NK-92 (cell line): ENCODE measurements around the gene NUP98.
"Not testable (repeated sequence)": the region's sequence is repeated elsewhere in the genome, so short reads cannot be mapped to it uniquely, and the experiment has no call there.

Experiments
- DNase-seq: peaks from one replicate; lab custom pipeline; 2025; ENCODE audit not compliant: unreplicated experiment; lab: John Stamatoyannopoulos, UW

Gene NUP98

GRCh38 chr11:3827434-3828186 is 30.3 kb upstream of the NUP98 start:
- DNase-seq = no peak

GRCh38 chr11:3826721-3827120 is 29.4 kb upstream of the NUP98 start:
- no peak for DNase-seq

DNA sequence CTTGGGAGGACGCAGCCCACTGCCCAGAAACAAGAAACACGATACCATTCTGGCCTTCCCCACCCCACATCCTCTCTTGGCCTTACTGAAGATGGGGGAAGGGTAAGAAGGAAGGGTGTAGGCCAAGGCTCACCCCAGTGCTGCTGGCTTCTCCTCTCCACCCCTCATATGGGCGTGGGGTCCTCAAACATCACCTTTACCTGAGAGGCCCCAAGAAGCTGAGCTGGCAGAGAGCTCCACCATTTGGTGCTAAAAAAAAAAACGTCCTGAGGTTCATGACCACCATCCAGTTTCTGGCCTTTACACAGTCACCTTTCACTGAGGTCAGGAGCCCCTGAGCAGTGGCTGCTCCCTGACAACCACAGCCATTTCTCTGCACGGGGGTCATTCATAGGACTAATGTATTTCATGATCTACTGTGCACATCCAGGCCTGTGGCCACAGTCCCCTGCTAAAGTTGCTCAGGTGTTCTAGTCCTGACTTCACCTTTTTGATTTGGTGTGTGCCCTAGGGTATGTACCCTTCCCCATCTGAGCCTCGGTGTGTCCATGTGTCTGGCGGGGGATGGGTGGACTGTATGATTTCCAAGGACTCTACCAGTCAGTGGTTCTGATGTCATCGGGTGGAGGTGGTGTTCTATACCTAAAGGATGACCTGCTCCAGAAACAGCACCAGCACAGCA is 28.3 kb upstream of the NUP98 start:
- DNase-seq = no peak

GRCh38 chr11:3824714-3825472 is 27.5 kb upstream of the NUP98 start:
- DNase-seq = no peak

DNA sequence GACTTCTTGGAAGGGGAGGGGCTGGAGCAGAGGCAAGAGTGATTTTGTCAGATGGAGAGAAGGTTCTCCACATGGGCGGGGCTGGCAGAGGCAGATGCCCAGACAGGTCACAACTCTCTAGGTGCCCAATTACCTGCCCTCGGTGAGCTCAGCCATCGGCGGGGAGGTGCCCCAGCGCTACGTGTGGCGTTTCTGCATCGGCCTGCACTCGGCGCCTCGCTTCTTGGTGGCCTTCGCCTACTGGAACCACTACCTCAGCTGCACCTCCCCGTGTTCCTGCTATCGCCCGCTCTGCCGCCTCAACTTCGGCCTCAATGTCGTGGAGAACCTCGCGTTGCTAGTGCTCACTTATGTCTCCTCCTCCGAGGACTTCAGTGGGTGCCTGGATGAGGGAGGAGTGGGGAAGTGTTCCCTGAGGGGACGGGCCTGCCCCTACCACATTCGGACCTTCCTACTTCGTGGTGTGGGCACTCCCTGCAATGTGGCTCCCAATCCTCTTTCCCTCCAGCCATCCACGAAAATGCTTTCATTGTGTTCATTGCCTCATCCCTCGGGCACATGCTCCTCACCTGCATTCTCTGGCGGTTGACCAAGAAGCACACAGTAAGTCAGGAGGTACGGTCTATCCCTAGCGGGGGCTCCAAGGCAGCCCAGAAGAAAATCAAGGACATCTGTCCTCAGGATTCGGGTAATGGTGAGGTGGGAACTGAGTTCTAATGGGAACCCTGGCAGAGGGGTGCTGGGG is 26.6 kb upstream of the NUP98 start:
- DNase-seq = no peak

- DNase-seq = no peak
Measured at GRCh38 chr11:3823303-3823702, 25.9 kb upstream of the NUP98 start.

DNA sequence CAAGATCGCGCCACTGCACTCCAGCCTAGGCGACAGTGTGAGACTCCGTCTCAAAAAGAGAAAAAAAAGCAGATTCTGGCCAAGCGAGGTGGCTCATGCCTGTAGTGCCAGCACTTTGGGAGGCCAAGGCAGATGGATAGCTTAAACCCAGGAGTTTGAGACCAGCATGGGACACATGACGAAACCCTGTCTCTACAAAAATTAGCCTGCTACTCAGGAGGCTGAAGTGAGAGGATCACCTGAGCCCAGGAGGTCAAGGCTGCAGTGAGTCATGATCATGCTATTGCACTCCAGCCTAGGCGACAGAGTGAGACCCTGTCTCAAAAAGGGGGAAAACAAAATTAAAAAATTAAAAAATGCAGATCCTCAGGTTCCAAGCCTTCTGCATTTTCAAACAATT is 25.0 kb upstream of the NUP98 start:
- DNase-seq = no peak

- DNase-seq = no peak
Measured at GRCh38 chr11:3820971-3821370, 23.6 kb upstream of the NUP98 start.

GRCh38 chr11:3817181-3817800 is 19.9 kb upstream of the NUP98 start:
- no peak for DNase-seq

GRCh38 chr11:3816673-3817072 is 19.3 kb upstream of the NUP98 start:
- DNase-seq = no peak

- no peak for DNase-seq
Measured at GRCh38 chr11:3815845-3816244, 18.5 kb upstream of the NUP98 start.

DNA sequence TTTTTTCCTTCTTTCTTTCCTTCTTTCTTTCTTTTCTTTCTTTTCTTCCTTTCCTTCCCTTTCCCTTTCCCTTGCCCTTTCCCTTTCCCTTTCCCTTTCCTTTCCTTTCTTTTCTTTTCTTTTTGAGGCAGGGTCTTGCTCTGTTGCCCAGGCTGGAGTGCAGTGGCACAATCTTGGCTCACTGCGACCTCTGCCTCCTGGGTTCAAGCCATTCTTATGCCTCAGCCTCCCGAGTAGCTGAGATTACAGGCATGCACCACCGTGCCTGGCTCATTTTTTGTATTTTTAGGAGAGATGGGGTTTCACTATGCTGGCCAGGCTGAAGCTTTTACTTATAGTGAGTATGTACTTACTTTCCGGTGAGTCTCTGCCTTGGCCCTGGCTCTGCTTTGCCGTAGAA is 17.5 kb upstream of the NUP98 start:
- not testable (repeated sequence) for DNase-seq

- DNase-seq = no peak
Measured at GRCh38 chr11:3810951-3811350, 13.6 kb upstream of the NUP98 start.

DNA sequence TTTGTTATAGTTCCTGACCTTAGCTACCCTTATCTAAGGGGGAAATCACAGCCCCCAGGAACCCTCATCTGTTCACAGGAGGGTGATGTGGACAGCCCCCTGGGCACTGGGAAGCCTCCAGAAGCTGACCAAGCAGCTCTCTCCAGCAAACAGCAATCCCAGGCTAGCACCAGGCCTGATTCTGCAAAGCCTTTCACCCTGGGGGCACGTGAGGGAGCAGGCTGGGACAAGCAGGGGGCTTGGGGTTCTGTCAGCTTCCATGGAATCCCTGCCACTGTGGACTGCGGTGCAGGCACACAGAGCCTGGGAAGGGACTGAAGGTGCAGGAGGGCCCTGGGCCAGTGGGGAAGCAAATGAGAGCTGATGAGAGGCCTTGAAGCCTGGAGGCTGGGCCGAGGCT is 13.1 kb upstream of the NUP98 start:
- no peak for DNase-seq

- no peak for DNase-seq
Measured at GRCh38 chr11:3809624-3809928, 12.2 kb upstream of the NUP98 start.

GRCh38 chr11:3808861-3809623 is 11.7 kb upstream of the NUP98 start:
- no peak for DNase-seq

- no peak for DNase-seq
Measured at GRCh38 chr11:3807909-3808860, 10.8 kb upstream of the NUP98 start, which contains the start of gene PGAP2. PGAP2 (plus strand) TSS chr11:3808560; CDS start chr11:3811260, 2,700 bp downstream.

DNA sequence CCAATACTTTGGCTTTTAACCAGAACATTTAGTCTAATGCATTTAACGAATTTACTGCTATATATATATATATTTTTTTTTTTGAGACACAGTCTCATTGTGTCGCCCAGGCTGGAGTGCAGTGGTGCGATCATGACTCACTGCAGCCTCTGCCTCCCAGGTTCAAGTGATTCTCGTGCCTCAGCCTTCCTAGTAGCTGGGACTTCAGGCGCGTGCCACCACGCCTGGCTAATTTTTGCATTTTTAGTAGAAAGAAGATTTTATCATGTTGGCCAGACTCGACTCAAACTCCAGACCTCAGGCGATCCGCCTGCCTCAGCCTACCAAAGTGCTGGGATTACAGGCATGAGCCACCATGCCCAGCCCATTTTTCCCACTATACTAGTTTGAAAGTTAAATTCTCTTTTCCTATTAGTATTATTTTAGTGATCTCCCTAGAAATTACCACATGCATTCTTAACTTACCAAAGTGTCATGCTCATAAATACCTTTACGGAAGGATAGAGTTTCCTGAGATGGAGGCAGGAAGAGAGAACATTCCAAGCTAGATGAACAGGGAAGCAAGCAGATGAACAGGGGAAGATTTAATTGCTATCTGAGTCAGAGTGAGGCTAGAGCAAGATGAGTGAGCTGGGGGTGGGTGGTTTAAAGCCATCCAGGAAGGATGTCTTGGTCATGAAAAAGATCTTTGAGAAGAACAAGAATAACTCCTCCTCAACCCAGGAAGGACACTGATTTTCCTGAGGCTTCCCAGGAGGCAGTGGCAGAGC is 6.6 kb upstream of the NUP98 start:
- no peak for DNase-seq
